HG03175 (cell line): ENCODE measurements around the gene PWP2.
"Not testable (repeated sequence)": the region's sequence is repeated elsewhere in the genome, so short reads cannot be mapped to it uniquely, and the experiment has no call there.

Experiments used
- ATAC-seq: cut with Tn5 transposase; IDR thresholded peaks from one replicate; pipeline ENCODE4 v1.9.1; 2021; ENCODE audit warnings: mild to moderate bottlenecking, moderate library complexity; ENCODE audit not compliant: unreplicated experiment

PWP2 gene

GRCh38 chr21:44082648-44083440 is 24.4 kb upstream of the PWP2 start:
- ATAC-seq = no peak

GRCh38 chr21:44083631-44084291 is 23.4 kb upstream of the PWP2 start:
- ATAC-seq = no peak

DNA sequence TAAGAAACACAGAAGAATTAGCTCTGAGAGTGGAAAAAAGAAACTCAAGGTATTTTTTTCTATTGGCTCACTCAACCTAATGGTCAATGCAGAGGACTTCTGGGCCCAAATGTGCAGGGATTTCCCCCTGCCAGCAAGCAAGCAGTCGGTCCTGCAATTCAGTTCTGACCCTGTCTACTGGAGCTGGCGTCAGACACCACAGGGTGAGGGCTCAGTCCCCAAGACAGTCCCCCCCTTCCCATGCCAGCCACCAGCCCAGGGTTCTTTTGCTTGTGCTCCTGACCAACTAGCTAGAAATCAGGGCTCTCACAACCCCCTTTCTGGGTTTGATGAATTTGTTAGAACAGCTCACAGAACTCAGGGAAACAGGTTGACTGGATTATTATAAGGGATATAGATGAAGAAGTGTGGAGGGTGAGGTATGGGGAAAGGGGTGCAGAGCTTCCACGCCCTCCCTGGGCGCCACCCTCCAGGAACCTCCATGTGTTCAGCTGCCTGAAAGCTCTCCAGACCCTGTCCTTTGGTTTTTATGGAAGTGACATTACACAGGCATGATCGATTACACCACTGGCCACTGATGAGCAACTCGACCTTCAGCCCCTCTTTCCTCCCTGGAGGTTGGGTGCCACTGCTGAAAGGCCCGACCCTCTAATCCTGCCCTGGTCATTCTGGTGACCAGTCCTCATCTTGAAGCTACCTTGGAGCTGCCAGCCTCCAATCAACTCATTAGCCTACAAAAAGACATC is 22.5 kb upstream of the PWP2 start:
- no peak for ATAC-seq

- ATAC-seq = no peak
These were observed 21.5 kb upstream of the PWP2 start for GRCh38 chr21:44085491-44086321.

DNA sequence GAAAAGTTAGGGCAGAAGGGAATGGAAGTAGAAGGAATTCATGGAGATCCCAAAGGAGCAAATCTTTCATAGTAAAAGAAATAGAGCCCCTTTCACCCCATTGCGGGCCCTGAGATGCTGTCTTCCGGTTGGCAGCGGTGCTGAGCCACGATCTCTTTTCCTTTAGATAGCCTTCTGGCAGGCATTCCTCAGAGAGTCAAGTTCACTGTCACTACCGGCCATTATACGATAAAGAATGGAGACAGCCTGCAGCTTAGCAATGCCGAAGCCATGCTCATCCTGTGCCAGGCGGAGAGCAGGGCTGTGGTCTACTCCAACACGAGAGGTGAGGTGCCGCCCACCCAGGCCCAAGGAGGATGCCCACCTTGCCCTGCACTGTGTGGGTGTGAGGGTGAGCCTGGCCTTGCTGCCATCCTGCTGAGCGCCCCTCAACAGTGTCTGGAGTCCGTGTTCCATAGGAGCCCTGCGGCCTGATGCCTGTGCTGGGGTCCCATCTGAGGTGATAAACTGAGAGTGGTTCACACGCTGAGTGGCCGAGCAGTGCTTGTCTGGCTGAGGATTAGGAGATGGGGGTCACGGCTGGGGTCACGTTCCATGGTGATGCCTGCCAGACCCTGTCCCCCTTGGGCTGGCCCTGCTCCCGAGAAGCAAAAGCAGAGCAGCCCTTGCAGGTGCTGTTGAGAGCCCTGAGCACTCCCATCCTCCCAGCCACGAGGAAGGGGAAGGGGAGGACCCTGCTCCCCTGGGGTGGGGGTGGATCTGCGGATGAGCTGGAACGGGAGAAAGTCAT is 20.4 kb upstream of the PWP2 start:
- ATAC-seq = no peak

- no peak for ATAC-seq
These were observed 19.5 kb upstream of the PWP2 start for GRCh38 chr21:44087426-44088400.

GRCh38 chr21:44088401-44088780 is 18.8 kb upstream of the PWP2 start:
- no peak for ATAC-seq

DNA sequence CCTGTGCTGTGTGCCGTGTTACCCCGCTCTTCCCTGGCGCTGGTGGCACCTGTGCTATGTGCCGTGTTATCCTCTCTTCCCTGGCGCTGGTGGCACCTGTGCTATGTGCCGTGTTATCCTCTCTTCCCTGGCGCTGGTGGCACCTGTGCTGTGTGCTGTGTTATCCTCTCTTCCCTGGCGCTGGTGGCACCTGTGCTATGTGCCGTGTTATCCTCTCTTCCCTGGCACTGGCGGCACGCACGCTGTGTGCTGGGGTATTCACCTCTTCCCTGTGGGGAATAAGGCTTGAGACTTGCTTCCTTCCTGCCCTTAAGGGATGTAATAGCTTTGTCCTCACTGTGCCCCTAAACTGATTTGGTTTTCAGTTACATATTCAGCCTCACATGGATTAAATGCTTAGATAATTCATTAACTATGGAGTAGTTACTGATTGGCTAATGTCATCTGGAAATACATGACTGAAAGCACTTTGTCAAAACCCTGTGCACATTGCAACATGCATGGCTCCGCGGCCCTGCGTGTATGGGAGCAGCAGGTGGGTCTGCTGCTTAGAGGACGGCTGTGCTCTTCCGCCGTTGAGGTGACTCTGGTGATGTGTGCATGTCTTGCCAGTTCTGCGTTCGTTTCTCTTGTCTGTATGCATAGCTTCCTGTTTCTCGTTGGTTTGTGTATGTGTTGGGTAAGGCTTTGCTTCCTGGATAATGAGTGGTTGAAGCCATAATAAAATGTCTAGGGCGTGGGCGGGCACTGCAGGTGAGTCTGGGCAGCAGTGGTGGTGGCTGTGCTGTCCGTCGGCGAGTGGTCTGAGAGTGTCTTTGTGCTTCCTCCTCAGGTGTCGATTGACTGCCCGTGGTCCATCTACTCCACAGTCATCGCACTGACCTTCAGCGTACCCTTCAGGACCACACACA is 17.9 kb upstream of the PWP2 start:
- ATAC-seq = no peak

- ATAC-seq = no peak
These were observed 16.9 kb upstream of the PWP2 start for GRCh38 chr21:44090325-44090724.

- no peak for ATAC-seq
These were observed 15.0 kb upstream of the PWP2 start for GRCh38 chr21:44092211-44092610.

DNA sequence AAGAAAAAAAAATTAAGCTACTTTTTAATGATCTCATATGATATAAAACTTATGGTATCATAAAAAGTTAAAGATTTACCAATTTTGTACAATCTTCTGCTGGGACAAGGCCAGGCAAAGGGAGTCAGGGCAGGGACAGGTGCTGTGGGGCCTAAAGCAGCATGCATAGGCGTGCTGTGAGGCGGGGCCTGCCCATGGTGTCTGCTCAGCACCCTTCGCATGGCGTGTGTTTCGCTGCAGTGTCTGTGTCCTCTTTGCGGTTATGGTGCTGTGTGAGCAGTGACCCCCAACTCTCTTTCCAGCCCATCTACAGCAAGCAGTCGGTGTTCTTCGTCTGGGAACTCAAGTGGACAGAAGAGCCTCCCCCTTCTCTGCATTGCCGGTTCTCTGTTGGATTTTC is 13.4 kb upstream of the PWP2 start:
- no peak for ATAC-seq

DNA sequence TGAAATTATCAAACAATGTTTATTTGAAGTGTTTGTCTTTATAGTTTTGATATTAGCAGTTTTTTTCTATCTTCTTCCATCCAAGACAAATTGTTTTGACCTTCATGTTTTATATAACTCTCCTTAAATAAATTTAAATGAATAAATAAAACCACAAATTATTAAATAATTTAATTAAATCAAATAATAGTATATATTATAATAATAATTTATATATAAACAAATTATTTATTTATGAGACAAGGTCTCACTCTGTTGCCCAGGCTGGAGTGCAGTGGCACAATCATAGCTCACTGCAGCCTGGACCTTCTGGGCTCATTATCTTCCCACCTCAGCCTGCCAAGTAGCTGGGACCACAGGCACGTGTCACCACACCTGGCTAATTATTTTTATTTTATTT is 12.4 kb upstream of the PWP2 start:
- ATAC-seq = no peak

DNA sequence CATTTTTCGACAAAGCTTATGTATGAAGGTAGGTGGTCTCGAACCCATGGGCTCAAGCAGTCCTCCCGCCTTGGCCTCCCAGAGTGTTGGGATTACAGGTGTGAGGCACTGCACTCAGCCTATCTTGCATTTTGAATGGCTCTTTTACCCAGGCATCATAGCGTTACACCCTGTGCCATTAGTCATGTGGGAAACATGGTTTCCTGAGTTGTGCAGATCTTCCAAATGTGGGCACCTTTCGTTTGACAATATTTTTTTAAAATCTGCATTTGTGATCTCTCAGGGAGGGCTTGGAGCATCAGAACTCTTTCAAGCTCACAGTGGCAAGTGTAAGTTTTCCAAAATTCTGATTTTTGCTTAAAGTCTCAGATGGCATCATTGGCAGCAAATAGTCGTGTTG is 8.7 kb upstream of the PWP2 start:
- not testable (repeated sequence) for ATAC-seq

DNA sequence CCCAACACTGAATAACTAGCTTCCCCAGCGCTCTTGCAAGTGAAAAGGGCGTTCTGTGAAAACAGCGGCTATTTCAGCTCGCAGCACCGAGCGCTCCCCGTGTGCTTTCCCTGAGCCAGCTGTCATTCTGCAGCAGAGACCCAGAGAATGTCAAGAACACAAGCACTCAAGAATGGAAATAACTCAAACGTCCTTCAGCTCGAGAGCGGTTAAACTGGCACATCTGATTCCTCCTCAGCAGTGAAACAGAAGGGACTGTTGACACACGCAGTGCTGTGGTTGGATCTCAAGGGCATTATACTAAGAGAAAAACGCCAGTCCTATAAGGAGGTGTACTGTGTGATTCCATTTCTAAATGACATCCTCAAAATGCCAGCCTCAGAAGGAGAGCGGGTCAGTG is 8.2 kb upstream of the PWP2 start:
- not testable (repeated sequence) for ATAC-seq

DNA sequence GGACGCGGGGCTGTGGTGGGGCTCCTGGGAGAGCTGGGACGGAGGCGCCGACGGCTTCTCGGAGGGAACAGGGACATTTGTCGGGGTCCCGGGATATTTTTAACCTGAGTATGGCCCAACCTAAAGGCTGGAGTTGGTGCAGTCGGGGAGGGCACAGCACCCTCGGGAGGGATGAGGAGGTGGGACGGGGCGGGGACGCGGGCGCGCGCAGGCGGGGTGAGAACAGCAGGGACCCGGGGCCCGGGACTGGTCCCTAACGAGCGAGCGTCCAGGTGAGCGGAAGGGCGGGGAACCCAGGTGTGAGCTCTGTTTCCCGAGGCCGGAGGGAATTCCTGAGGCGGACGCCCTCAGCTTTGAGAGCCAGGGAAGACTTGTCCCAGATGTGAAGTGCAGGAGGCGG is 390 bp downstream of the PWP2 start:
- ATAC-seq = peak; percentile 18

- ATAC-seq = not testable (repeated sequence)
These were observed 6.6 kb downstream of the PWP2 start for GRCh38 chr21:44113702-44114371.

DNA sequence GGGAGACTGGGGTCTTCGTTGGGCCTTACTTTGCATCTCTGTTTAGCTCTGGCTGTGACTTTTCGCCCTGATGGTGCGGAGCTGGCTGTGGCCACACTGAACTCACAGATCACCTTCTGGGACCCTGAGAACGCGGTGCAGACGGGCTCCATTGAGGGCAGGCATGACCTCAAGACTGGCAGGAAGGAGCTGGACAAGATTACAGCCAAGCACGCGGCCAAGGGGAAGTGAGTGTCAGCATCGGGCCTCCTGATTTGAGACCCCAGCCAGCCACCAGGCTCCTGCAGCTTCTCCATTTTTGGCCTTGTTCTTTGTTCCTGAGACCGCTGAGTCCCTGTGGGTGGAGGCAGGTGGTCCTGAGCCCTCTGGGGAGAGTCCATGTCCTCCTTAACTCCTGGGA is 14.9 kb downstream of the PWP2 start:
- ATAC-seq = not testable (repeated sequence)
